Ascending aorta (tissue), 2 donors: ENCODE data around the gene MEPE. TPM values are rescaled to one million over a fixed set of nuclear protein-coding genes. Genes with fewer than 3 reads are reported as not detected.

ENCODE experiments used
- DNase-seq, 2 donors: peaks; one replicate each; pipeline ENCODE4 v3.0.0-alpha.2; 2019; ENCODE audit warnings: low spot score in 2 of 2
- H3K27ac ChIP-seq, 2 donors: fragments of 200-600 bp; sonication (generic); one replicate each; pipeline ENCODE4 v1.5.1; 2016 to 2017; ENCODE audit warnings: mild to moderate bottlenecking in 1 of 2
- H3K27me3 ChIP-seq: fragments of 200-600 bp; sonication (generic); one replicate; pipeline ENCODE4 v1.5.1; 2017
- H3K36me3 ChIP-seq, 2 donors: fragments of 200-600 bp; sonication (generic); one replicate each; pipeline ENCODE4 v1.5.1; 2016
- H3K4me1 ChIP-seq, 2 donors: fragments of 200-600 bp; sonication (generic); one replicate each; pipeline ENCODE4 v1.5.1; 2016 to 2017; ENCODE audit warnings: mild to moderate bottlenecking in 1 of 2
- H3K4me3 ChIP-seq, 2 donors: fragments of 200-600 bp; sonication (generic); one replicate each; pipeline ENCODE4 v1.5.1; 2016 to 2017; ENCODE audit warnings: mild to moderate bottlenecking in 1 of 2
- H3K9me3 ChIP-seq, 2 donors: fragments of 200-600 bp; sonication (generic); one replicate each; pipeline ENCODE4 v1.5.1; 2016
- intact Hi-C: fragments of 100-400 bp; cut with DNase I; formaldehyde crosslinking; loops from one replicate; pipeline ENCODE4 v1.15.1; 2023
- total RNA-seq: library from RNA; depleted of rRNA; stranded (reverse); fragments of >200 nt; gene quantifications from one replicate; pipeline ENCODE4 v1.1.0, GENCODE V29; 2016
- TF ChIP-seq, protein P1 (sequence below), 3 experiments: fragments of 200-600 bp in 2 of 3; fragments of 450-650 bp in 1 of 3; sonication (generic) in 2 of 3; IDR thresholded peaks; one replicate each; pipeline ENCODE4 v1.5.1; 2016 to 2019; ENCODE audit warnings: antibody characterized with exemption in 3 of 3, mild to moderate bottlenecking in 1 of 3, moderate library complexity in 1 of 3

MEPE gene
- total RNA-seq, 1 donor from 2014 or later = not detected

DNA sequence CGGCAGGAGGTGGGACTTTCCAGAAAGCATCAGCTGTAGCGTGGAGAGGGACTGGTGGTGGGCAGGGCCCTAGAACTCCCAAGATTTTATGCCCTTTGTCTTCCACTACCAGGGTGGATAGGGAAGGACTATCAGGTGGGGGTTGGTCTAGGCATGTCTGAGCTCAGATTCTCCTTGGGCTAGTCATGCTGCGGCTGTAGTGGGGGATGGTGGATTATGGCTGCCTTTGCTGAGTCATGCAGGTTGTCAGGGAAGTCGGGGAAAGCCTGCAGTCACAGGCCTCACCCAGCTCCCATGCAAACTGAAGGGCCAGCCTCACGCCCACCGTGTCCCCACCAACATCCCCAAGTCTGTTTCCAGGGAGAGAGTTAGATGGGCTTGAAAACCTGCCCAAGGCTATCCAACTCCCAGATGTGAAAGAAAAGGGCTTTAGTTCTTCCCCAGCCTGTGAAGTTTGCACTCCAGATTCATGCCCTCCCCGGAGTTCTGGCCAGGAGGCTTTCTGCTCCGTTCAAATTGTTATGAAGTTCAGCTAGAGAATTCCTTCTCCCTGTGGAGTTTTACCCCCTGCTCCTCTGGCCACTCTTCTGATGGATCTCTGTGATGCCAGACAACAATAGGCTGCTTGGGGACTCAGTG lies 13.4 kb upstream of the MEPE start:
- H3K27ac ChIP-seq = no peak overlapping the region
- H3K36me3 ChIP-seq = no peaks in the 10 kb centered on the region
- H3K4me1 ChIP-seq = no peaks in the 10 kb centered on the region
- H3K9me3 ChIP-seq = no peaks in the 10 kb centered on the region
- DNase-seq = no peak
- no peaks in the 10 kb centered on the region for H3K27me3 ChIP-seq
- intact Hi-C loops = no loop called here
- TF ChIP-seq, protein P1, sequence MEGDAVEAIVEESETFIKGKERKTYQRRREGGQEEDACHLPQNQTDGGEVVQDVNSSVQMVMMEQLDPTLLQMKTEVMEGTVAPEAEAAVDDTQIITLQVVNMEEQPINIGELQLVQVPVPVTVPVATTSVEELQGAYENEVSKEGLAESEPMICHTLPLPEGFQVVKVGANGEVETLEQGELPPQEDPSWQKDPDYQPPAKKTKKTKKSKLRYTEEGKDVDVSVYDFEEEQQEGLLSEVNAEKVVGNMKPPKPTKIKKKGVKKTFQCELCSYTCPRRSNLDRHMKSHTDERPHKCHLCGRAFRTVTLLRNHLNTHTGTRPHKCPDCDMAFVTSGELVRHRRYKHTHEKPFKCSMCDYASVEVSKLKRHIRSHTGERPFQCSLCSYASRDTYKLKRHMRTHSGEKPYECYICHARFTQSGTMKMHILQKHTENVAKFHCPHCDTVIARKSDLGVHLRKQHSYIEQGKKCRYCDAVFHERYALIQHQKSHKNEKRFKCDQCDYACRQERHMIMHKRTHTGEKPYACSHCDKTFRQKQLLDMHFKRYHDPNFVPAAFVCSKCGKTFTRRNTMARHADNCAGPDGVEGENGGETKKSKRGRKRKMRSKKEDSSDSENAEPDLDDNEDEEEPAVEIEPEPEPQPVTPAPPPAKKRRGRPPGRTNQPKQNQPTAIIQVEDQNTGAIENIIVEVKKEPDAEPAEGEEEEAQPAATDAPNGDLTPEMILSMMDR (IDR thresholded peaks at IDR 0.05) = no peak
- no peak overlapping the region for H3K4me3 ChIP-seq

DNA sequence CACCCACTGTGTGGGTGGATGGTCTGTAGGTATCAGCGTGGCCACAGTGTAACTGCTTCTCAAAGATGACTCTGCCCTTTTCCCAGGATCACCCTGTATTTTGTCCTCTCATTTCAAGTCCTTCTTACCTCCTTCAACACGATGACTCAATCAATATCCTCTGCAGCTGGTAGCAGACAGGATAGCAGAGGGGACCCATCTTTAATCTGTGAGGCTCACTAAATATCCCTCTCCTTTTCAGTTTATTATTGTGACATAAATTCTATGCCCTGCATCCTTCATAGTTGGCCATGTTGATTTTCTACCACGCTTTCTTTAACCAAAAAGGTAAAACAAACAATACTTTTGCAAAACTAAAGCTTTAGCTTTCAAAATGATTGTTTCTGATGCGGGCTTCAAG lies 9.6 kb upstream of the MEPE start:
- H3K4me1 ChIP-seq = no peaks in the 10 kb centered on the region
- TF ChIP-seq, protein P1 (IDR thresholded peaks at IDR 0.05) = no peak
- H3K36me3 ChIP-seq = no peaks in the 10 kb centered on the region
- no peaks in the 10 kb centered on the region for H3K27me3 ChIP-seq
- H3K4me3 ChIP-seq = no peak overlapping the region
- DNase-seq = no peak
- intact Hi-C loops = no loop called here
- H3K27ac ChIP-seq = no peak overlapping the region
- H3K9me3 ChIP-seq = no peaks in the 10 kb centered on the region

DNA sequence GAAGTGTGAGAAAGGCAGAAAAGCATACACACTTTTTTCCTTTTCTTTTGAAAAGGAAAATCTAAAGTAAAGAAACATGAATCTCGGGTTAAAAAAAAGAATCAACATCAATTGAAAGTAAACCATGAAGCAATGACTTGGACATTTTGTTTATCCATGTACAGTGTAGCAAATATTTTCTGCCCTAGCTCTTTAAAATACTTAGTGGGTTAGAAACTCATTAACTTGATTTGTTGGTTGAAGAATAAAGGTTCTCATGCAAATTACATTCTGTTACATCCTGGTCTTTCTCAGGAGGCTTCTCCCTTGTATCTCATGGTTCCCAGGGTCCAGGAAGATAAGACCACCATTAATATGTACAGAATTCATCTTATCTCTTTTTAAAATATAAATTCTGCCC lies 9.0 kb upstream of the MEPE start:
- Histone ChIP-seq H3K27ac (no peak overlapping the region), H3K4me3 (no peak overlapping the region), H3K9me3 (no peaks in the 10 kb centered on the region), H3K4me1 (no peaks in the 10 kb centered on the region), H3K36me3 (no peaks in the 10 kb centered on the region), H3K27me3 (no peaks in the 10 kb centered on the region)
- DNase-seq = no peak
- intact Hi-C loops = no loop called here
- TF ChIP-seq, protein P1 (IDR thresholded peaks at IDR 0.05) = no peak

DNA sequence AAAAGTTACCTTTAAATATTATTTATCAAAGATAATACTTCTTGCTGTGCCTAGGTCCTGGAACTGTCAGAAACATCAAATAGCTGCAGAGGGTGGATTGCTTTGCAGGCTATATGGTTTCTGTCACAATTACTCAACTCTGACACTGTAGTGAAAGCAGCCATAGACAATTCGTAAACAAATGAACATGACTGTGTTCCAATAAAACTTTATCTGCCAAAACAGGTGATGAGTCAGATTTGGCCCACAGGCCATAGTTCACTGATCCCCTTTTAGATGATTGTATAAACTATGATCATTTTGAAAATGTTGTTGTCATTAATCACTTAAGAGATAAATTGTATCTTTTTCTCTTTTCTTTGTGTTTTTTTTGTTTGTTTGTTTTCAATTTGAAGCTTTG lies 8.4 kb upstream of the MEPE start:
- Histone ChIP-seq H3K36me3 (no peaks in the 10 kb centered on the region), H3K9me3 (no peaks in the 10 kb centered on the region), H3K4me3 (no peak overlapping the region), H3K27ac (no peak overlapping the region), H3K27me3 (no peaks in the 10 kb centered on the region), H3K4me1 (no peaks in the 10 kb centered on the region)
- no peak for DNase-seq
- TF ChIP-seq, protein P1 (IDR thresholded peaks at IDR 0.05) = no peak
- intact Hi-C loops = no loop called here

DNA sequence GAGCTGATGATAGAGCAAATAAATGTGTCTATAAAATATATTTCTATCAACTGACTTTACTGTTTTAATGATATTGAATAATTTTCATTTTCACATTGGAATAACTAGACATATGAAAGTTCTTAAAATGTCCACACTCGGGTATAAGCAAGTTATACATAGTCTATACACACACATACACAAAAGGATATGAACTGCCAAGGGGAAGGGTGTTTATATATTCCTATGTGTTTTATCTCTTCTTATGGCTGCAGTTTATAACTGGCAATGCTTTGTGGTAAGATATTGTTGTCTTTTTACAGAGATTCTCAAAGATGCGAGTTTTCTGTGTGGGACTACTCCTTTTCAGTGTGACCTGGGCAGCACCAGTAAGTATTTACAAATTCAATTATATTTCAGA lies 1.6 kb downstream of the MEPE start:
- no peaks in the 10 kb centered on the region for H3K36me3 ChIP-seq
- DNase-seq = no peak
- TF ChIP-seq, protein P1 (IDR thresholded peaks at IDR 0.05) = no peak
- H3K4me1 ChIP-seq = peaks cover 0 to 2% of the 10 kb centered on the region in 2 donors
- no peak overlapping the region for H3K27ac ChIP-seq
- no peak overlapping the region for H3K4me3 ChIP-seq
- intact Hi-C loops = no loop called here
- no peaks in the 10 kb centered on the region for H3K27me3 ChIP-seq
- H3K9me3 ChIP-seq = no peaks in the 10 kb centered on the region

DNA sequence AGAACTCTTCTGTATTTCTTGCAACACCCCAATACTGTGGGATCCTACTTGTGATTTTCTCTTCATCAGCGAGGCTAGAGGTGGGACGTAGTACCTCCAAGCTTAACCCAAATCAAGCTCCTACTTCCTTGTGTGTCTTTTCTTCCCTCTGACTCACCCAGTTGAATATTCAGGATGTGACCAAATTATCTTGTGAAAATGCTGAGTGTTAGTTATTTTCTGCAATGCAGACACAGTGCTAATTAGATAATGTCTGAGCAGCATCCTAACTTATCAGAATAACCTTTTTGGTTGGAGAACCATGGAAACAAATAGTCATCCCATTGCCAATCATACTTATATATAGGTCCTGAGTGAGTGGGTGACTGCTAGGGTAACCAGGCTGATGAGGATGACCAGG lies 2.4 kb downstream of the MEPE start:
- H3K36me3 ChIP-seq = no peaks in the 10 kb centered on the region
- no peaks in the 10 kb centered on the region for H3K9me3 ChIP-seq
- H3K4me3 ChIP-seq = no peak overlapping the region
- H3K27me3 ChIP-seq = no peaks in the 10 kb centered on the region
- DNase-seq = no peak
- intact Hi-C loops = loop anchor here (5.0 kb wide), 1 partner anchor 213 kb away; no protein-coding TSS in a partner anchor
- H3K27ac ChIP-seq = no peak overlapping the region
- H3K4me1 ChIP-seq = peaks cover 0 to 2% of the 10 kb centered on the region in 2 donors
- TF ChIP-seq, protein P1 (IDR thresholded peaks at IDR 0.05) = no peak
